Measurements from ENCODE around the gene CFAP97D2. TPM values are rescaled to one million over a fixed set of nuclear protein-coding genes. Genes with fewer than 3 reads are reported as not detected.

CFAP97D2 gene
- total RNA-seq, 2 experiments from 2014 or later = 0.47 to 0.52 TPM

- peaks cover 50% of the 10 kb centered on the region for H3K4me1 ChIP-seq (ENCODE audit: insufficient read depth, low read length)
- peaks cover 19% of the 10 kb centered on the region for H3K36me3 Mint-ChIP-seq (ENCODE audit: low read depth)
- no peak overlapping the region for H3K27ac ChIP-seq (ENCODE audit: low read depth in 1 of 2, low read length in 2 of 2)
- no peaks in the 10 kb centered on the region for H3K27me3 Mint-ChIP-seq
- H3K4me3 Mint-ChIP-seq = no peak overlapping the region
- POLR2A ChIA-PET = interaction anchor here (1.2 to 2.5 kb wide), 3 partner anchors 29 to 37 kb away, joined by 3 to 11 read pairs (median 7); no protein-coding TSS in a partner anchor
- peaks cover 6% of the 10 kb centered on the region for H3K9me3 Mint-ChIP-seq
- H3K4me3 ChIP-seq (ENCODE audit: low read length) = no peak overlapping the region
- H3K27ac Mint-ChIP-seq = no peak overlapping the region
- no peak for TF ChIP-seq CTCF (IDR thresholded peaks at IDR 0.05)
- H3K4me1 Mint-ChIP-seq (ENCODE audit: low read depth) = peaks cover 59% of the 10 kb centered on the region
- H3K27me3 ChIP-seq (ENCODE audit: control insufficient read depth in 1 of 2, insufficient read depth in 2 of 2, low read length in 2 of 2) = no peaks in the 10 kb centered on the region
- peaks cover 8 to 18% of the 10 kb centered on the region in 2 experiments for H3K9me3 ChIP-seq (ENCODE audit: control insufficient read depth in 1 of 2, insufficient read depth in 1 of 2, low read length in 2 of 2)
- no peaks in the 10 kb centered on the region for H3K36me3 ChIP-seq (ENCODE audit: insufficient read depth, low read length)
- DNase-seq (no peak), ATAC-seq (ENCODE audit: poor library complexity) (no peak)
- CTCF ChIA-PET = no interaction called here
- intact Hi-C loops (cut with DNase I, micrococcal nuclease) = no loop called here
Measured at GRCh38 chr13:114177245-114178010, 1.6 kb upstream of the CFAP97D2 start.

GRCh38 chr13:114185182-114185971, 6.3 kb downstream of the CFAP97D2 start:
- Histone ChIP-seq H3K4me3 (ENCODE audit: low read length) (no peak overlapping the region), H3K36me3 (ENCODE audit: insufficient read depth, low read length) (no peaks in the 10 kb centered on the region), H3K27me3 (ENCODE audit: control insufficient read depth in 1 of 2, insufficient read depth in 2 of 2, low read length in 2 of 2) (no peaks in the 10 kb centered on the region), H3K4me1 (ENCODE audit: insufficient read depth, low read length) (peaks cover 2% of the 10 kb centered on the region), H3K27ac (ENCODE audit: low read depth in 1 of 2, low read length in 2 of 2) (no peak overlapping the region), H3K9me3 (ENCODE audit: control insufficient read depth in 1 of 2, insufficient read depth in 1 of 2, low read length in 2 of 2) (peaks cover 6 to 20% of the 10 kb centered on the region in 2 experiments)
- TF ChIP-seq CTCF (IDR thresholded peaks at IDR 0.05) = no peak
- POLR2A ChIA-PET = no interaction called here
- Mint-ChIP-seq H3K4me3 (no peak overlapping the region), H3K27me3 (no peaks in the 10 kb centered on the region), H3K27ac (no peak overlapping the region), H3K4me1 (ENCODE audit: low read depth) (peaks cover 38% of the 10 kb centered on the region), H3K9me3 (no peaks in the 10 kb centered on the region), H3K36me3 (ENCODE audit: low read depth) (no peaks in the 10 kb centered on the region)
- CTCF ChIA-PET = no interaction called here
- intact Hi-C loops (cut with DNase I, micrococcal nuclease) = no loop called here
- DNase-seq (no peak), ATAC-seq (ENCODE audit: poor library complexity) (no peak)

GRCh38 chr13:114194853-114195252, 15.8 kb downstream of the CFAP97D2 start:
- no peaks in the 10 kb centered on the region for H3K9me3 Mint-ChIP-seq
- no peak for TF ChIP-seq CTCF (IDR thresholded peaks at IDR 0.05)
- H3K4me3 Mint-ChIP-seq = no peak overlapping the region
- Histone ChIP-seq H3K9me3 (ENCODE audit: control insufficient read depth in 1 of 2, insufficient read depth in 1 of 2, low read length in 2 of 2) (peaks cover 0 to 2% of the 10 kb centered on the region in 2 experiments), H3K4me1 (ENCODE audit: insufficient read depth, low read length) (peaks cover 10% of the 10 kb centered on the region), H3K4me3 (ENCODE audit: low read length) (no peak overlapping the region), H3K27ac (ENCODE audit: low read depth in 1 of 2, low read length in 2 of 2) (no peak overlapping the region), H3K27me3 (ENCODE audit: control insufficient read depth in 1 of 2, insufficient read depth in 2 of 2, low read length in 2 of 2) (no peaks in the 10 kb centered on the region), H3K36me3 (ENCODE audit: insufficient read depth, low read length) (no peaks in the 10 kb centered on the region)
- no peaks in the 10 kb centered on the region for H3K27me3 Mint-ChIP-seq
- peak; percentile 51 for ATAC-seq (ENCODE audit: poor library complexity)
- ChIA-PET POLR2A (interaction anchor here (0.6 to 1.8 kb wide), 5 partner anchors 13 to 86 kb away, joined by 3 to 9 read pairs (median 3); no protein-coding TSS in a partner anchor), CTCF (interaction anchor here (1.4 kb wide), 1 partner anchor 51 kb away, joined by 3 read pairs; no protein-coding TSS in a partner anchor)
- H3K4me1 Mint-ChIP-seq (ENCODE audit: low read depth) = peaks cover 19% of the 10 kb centered on the region
- no peaks in the 10 kb centered on the region for H3K36me3 Mint-ChIP-seq (ENCODE audit: low read depth)
- peak in 2 of 14 experiments; percentile 7 to 68 for DNase-seq
- no peak overlapping the region for H3K27ac Mint-ChIP-seq
- intact Hi-C loops (cut with DNase I, micrococcal nuclease) = loop anchor here in 1 of 2 experiments (2.0 kb wide), 1 partner anchor 28 kb away; no protein-coding TSS in a partner anchor

Data from CD4-positive, alpha-beta T cell (primary cell).